GM23338 (cell line): ENCODE results near the gene NEB.
"Not testable (repeated sequence)": the region's sequence is repeated elsewhere in the genome, so short reads cannot be mapped to it uniquely, and the experiment has no call there.

Experiments used
- CTCF ChIP-seq, 2 experiments: fragments of 200-600 bp in 1 of 2; sonication (generic) in 1 of 2; conservative IDR thresholded peaks; 2 replicates each; pipeline versions ENCODE4 v1.5.1 to v1.6.1; 2016 to 2017; ENCODE audit warnings: antibody characterized with exemption in 2 of 2, low read depth in 2 of 2, mild to moderate bottlenecking in 2 of 2, moderate library complexity in 1 of 2
- ETS1 ChIP-seq: IDR thresholded peaks from 2 replicates; pipeline ENCODE4 v1.6.1; 2016; ENCODE audit warnings: antibody characterized with exemption
- EZH2 ChIP-seq: fragments of 200-600 bp; sonication (generic); IDR thresholded peaks from one replicate; pipeline ENCODE4 v1.8.0; 2017; ENCODE audit warnings: antibody characterized with exemption, mild to moderate bottlenecking, low read depth; ENCODE audit not compliant: unreplicated experiment
- EZH2phosphoT487 ChIP-seq: fragments of 200-600 bp; sonication (generic); IDR thresholded peaks from one replicate; pipeline ENCODE4 v1.8.1; 2018; ENCODE audit warnings: antibody characterized with exemption; ENCODE audit not compliant: unreplicated experiment
- JUNB ChIP-seq: IDR thresholded peaks from one replicate; pipeline ENCODE4 v1.6.1; 2016; ENCODE audit warnings: antibody characterized with exemption; ENCODE audit not compliant: unreplicated experiment
- NANOG ChIP-seq: IDR thresholded peaks from 2 replicates; pipeline ENCODE4 v1.6.1; 2016; ENCODE audit warnings: antibody characterized with exemption, borderline replicate concordance
- POLR2AphosphoS5 ChIP-seq: IDR thresholded peaks from 2 replicates; pipeline ENCODE4 v1.6.1; 2016; ENCODE audit warnings: antibody characterized with exemption, low read depth
- REST ChIP-seq: IDR thresholded peaks from one replicate; pipeline ENCODE4 v1.6.1; 2018; ENCODE audit warnings: antibody characterized with exemption; ENCODE audit not compliant: unreplicated experiment
- ZNF114 ChIP-seq: fragments of 250-450 bp; sonication (Bioruptor Pico); IDR thresholded peaks from 2 replicates; pipeline ENCODE4 v1.5.0; 2020; ENCODE audit warnings: mild to moderate bottlenecking, moderate library complexity

GRCh38 chr2:151602402-151602801 lies 131.9 kb downstream of the NEB start:
- TF ChIP-seq CTCF (conservative IDR thresholded peaks at IDR 0.05; ENCODE audit: low read depth in 2 of 2); EZH2phosphoT487; REST; NANOG; POLR2AphosphoS5; EZH2; ZNF114; ETS1; JUNB: not testable (repeated sequence)
